ENCODE data around the gene HOXD12. TPM values are rescaled to one million over a fixed set of nuclear protein-coding genes. Genes with fewer than 3 reads are reported as not detected.

Gene HOXD12
- polyA plus RNA-seq, 5 donors: not detected

DNA sequence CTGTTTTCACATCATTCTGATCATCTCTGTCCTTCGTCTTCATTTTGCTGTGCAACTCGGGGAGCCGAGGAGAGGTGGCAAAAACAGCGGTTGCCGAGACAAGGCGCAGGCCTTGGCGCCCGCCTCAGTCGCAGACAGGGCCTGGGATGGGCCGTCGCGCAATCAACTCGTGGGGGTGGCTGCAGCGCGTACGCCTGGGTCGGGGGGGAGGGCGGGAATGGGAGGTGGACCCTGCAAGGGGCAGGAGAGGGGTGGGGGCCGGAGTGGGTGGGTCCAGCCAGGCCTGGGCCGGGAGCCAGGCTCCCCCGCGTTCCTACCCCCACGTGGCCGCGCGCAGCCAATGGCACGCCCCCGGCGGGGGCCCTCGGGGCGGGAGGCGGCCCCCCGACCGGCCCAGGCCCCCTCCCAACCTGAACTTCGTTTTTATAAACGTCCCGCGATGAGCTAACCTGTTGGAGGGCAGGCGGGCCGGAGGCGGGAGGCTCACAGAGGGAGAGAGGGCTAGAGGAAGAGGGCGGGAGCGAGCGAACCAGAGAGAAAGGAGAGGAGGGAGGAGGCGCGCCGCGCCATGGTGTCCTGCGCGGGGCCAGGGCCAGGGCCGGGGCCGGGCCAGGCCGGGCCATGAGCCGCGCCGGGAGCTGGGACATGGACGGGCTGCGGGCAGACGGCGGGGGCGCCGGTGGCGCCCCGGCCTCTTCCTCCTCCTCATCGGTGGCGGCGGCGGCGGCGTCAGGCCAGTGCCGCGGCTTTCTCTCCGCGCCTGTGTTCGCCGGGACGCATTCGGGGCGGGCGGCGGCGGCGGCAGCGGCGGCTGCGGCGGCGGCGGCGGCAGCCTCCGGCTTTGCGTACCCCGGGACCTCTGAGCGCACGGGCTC, 7.1 kb upstream of the HOXD12 start, which contains the start of gene HOXD13:
Gene HOXD13, plus strand, starts transcription at position 452 of the 875 bp plus-strand sequence. Its CDS starts 170 bp downstream, at position 622.
- no peak for DNase-seq

- DNase-seq: no peak
Measured at GRCh38 chr2:176093145-176093897, 6.3 kb upstream of the HOXD12 start.

DNA sequence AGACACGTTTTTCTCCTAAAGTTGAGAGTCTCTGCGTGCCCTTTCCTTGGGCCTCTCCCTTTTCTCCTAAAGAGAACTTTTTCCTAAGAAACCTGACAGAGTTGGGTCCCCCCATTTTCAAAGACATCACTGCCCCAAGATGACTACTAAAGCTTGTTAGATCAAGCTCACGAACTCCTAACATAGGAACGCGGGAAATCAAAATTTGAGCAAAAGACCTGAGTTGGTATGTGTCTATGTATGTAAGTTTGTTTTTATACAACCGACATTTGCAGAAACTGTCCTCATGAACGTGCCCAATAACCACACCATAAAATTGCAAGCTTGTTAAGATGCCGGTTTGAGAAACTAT, 5.7 kb upstream of the HOXD12 start:
- DNase-seq: no peak

- no peak for DNase-seq
Measured at GRCh38 chr2:176094349-176094748, 5.2 kb upstream of the HOXD12 start.

DNA sequence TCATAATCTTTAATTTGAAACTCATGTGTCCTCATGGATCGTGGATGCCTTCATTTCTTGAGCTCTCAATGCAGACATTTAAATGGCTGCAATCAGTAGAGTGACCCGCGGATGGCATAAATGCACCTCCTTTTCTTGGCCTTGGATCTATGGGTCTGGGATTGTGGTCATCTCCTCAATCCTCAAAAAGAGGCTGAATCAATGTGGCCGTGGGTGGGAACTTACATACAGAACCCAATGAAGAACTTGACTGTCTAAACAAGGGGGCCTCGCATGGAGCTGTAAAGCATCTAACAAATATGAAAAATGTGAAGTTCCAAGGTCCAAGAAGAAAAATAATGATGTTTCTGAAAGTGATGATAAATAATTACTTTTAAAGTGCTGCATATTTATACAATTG, 4.2 kb upstream of the HOXD12 start:
- DNase-seq: no peak

GRCh38 chr2:176096243-176096985, 3.2 kb upstream of the HOXD12 start:
- no peak for DNase-seq

GRCh38 chr2:176096986-176097819, 2.4 kb upstream of the HOXD12 start:
- peak in 1 of 2 donors; percentile 66 for DNase-seq

DNA sequence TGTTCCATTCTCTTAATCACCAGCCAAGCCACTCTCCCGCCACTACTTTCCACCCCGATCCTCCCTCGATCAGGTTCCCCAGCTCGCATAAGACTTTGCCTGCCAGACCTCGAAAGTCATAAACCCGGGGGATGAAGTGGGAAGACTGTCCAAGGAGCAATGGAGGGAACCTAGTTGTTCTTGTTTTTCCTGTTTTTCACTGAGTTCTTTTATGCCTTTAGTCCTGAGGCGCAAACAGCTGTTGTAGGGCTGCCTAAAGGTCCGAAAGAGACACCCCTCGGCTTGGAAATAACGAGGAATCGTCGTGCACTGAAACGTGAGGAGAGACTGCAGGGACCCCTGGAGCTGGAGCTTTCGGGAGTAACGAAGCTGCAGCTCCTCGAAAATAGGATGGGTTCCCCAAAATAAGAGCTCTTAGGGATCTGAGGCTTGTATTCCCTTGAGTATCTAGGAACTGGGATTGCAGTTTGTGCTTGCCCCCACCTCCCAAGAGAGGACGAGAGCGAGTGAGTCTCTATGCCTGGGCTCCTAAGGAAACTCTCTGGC, 1.7 kb upstream of the HOXD12 start:
- no peak for DNase-seq

- DNase-seq: no peak
Measured at GRCh38 chr2:176098366-176099158, 1.0 kb upstream of the HOXD12 start.

DNA sequence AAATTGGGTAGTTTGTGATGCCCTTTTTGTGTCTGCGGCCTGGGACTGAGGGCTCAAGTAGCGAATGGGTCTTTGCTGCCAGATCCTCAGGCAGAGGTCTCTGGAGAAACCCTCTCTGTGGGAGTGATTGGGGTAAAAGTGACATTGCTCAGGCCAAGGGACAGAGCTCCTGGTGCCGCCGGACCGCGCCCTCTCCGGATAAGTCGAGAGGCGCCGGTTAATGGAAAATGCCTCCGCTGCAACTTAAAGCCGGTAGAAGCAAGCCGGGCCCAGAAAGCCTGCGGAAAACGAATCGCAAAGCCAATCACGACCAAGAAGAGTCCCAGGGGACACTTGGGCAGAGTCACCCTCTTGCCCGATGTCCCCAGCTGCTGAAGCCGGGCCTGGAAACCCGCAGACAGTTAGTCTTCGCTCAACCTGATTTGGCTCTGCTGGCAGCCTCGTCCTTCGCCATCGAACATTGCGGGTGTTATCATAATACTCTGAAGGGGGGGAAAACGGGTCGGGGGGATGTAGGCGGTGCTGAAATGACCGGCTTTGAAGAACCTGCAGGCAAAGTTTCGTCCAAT, 352 bp upstream of the HOXD12 start:
- DNase-seq: no peak

DNA sequence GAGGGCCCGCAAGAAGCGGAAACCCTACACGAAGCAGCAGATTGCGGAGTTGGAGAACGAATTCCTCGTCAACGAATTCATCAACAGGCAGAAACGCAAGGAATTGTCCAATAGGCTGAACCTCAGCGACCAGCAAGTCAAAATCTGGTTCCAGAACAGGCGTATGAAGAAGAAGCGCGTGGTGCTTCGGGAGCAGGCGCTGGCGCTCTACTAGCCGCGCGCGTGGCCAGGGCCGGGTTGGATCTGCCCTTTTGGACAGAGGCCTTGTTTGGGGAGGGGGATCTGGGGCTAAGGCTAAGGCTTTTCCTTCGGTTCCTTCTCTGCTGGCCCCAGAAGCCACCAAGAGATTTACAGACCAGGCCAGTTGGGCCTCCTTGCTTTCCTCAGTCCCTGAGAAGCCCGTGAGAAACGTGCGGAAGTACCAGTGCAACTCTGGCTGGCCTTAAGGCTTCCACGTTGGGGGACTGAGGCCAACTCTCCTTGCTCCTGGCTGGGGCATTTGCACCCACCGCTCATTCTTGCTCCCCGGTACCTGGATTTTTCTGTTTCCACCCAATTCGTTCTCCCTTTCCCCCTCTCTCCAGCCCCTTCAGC, 1.0 kb downstream of the HOXD12 start:
- DNase-seq: no peak

DNA sequence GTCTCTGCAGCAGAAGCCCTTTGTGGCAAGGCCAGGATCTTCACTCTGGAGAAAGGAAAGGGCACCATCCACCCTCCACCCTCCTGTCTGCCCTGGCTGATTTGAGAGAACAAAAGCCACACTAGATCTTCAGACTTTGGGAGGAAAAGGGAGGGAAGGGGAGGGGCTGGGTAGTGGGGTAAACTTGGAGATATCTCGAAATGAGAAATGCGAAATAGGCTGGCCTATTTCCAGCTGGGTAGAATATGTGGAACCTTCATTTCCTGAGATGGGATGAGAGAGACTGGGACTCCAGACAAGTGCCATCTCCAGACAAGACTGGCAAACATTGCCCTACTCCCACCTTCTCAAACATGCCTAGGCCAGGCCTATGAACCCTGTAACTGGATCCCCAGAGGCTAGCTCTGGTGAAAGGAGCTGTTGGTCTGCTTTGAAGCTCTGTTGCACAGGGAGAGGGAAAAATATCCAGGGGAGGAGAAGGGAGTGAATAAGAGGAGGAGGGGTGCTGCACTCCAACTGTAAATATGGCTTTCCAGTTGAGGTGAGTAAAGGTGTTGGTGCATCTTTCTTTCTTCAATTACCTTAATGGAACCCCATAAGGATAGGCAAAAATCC, 1.7 kb downstream of the HOXD12 start:
- no peak for DNase-seq

- DNase-seq: no peak
Measured at GRCh38 chr2:176101842-176102241, 2.2 kb downstream of the HOXD12 start.

DNA sequence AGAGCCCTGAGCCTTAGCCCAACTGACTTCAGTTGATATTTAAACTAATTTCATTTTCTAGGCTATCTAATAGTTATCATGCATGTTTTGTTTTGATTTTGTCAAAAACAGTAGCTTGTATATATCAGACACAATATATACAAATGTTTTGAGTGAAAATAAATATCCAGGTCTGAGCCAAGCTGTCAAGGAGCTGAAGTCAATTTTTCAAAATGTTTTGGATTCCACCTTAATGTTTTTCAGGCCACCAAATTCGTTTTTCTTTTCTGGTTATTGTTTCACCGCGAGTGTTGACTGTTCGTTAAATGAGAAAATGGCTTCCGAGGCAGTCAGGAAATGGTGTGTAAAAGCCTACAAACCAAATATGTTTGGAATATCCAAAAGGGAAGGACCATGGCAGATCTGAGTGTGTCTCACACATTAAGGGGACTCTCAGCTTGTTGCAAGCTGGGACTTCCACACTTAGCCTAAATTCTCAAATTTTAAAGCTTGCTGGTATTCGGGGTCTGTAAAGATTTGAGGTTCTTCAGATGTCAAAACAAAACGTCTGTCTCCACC, 2.8 kb downstream of the HOXD12 start:
- DNase-seq: no peak

DNA sequence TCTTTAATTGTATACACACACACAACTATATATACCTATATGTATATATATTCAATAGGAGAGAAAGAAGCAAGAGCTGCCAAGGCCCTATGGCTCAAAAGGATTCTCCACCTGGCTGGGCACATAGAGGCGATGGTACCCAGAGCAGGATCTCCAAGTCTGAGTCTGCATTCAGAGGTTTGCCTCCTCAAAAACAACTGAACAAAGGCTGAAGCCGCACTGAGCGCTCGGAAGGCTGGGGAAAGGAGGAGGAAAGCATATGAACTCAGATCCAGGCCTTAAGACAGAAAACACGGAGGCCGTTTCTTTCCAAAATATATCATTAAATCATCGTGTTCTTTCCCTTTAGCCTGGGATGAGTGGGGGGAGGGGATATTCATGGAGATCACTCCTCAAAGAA, 3.6 kb downstream of the HOXD12 start:
- DNase-seq: no peak

GRCh38 chr2:176103742-176104315, 4.2 kb downstream of the HOXD12 start:
- no peak for DNase-seq

DNA sequence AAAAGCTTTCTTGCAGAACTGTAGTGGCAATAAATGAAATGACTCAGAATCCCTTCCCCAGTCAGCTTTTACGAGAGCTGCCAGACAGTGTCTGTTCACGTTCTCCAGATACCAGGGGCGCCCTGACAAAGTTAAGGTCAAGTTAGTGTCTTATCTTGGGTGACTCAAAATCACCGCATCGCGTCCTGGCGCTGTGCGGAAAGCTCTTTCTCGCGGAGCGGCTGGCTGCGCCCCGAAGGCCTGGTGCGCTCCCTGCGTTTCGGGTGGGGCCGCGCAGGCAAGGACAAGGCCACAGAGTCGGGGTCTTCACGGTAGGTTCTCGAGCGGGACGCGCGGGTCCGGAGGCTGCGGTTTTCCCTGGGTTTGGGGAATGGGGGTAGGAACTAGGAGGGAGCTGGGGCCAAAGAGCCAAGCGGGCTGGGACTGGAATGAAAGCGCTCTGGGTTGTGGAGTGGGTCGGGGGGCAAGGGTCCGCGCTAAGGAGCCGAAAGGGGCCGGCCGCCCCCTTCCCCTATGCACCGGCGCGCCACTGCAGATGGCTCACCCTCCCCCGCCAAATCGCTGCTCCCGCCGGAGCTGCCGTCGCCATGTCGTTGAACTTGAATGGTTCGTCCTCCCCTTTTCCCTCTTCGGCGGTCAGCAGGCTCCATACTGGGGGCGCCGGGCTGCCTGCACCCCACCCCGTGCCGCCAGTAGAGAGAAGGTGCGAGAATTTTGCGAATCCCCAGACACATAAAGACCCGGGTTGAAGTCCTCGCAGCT, 4.9 kb downstream of the HOXD12 start:
- DNase-seq: no peak
